GM18505 (cell line): ENCODE data around the gene CEACAM20.
"Not testable (repeated sequence)": the region's sequence is repeated elsewhere in the genome, so short reads cannot be mapped to it uniquely, and the experiment has no call there.

Source experiments
- ATAC-seq: cut with Tn5 transposase; IDR thresholded peaks from one replicate; pipeline ENCODE4 v1.9.1; 2021; ENCODE audit not compliant: unreplicated experiment
- POLR2A ChIP-seq: IDR thresholded peaks from 4 replicates; pipeline ENCODE4 v1.6.1; 2011; ENCODE audit warnings: borderline replicate concordance; ENCODE audit not compliant: insufficient read depth, insufficient read length; ENCODE audit errors: extremely low read depth

Gene CEACAM20

DNA sequence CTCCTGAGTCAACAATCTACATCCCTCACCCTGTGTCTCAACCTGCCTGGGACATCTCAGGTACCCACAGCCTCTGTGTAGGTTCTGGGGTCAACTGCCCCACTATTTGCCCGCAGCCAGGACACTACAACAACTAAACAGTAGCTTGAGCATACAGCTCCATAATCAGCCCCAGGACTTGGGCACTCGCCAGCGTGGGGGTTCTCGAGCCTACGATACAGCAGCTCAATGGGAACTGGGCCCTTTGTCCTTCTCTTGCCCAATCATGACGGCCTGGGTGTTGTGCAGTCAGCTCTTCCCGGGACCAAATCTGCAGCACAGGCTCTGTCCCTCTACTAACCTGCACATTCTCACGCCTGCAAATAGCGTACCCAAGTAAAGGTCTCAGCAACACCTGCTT is 30.5 kb downstream of the CEACAM20 start:
- no peak for ATAC-seq
- TF ChIP-seq POLR2A = no peak

DNA sequence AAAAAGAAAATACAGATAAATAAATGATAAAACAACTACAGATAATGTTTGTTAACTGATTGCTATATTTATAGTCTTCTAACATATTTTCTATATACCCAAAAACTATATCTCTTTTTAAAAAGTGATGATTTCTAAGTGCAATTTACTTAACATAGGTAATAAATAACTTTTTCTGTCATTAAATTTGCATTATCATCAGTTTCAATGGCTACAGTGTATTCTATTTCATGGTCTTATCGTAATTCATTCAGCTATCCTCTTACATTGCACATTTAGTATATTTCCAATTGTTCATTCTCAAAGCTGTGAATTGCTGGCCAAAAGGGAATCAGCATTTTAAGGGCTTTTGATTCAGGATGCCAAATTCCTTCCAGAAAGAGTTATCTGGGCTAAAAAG is 32.8 kb downstream of the CEACAM20 start:
- TF ChIP-seq POLR2A = no peak
- ATAC-seq = no peak

GRCh38 chr19:44476559-44477408 is 52.7 kb downstream of the CEACAM20 start:
- TF ChIP-seq POLR2A = no peak

DNA sequence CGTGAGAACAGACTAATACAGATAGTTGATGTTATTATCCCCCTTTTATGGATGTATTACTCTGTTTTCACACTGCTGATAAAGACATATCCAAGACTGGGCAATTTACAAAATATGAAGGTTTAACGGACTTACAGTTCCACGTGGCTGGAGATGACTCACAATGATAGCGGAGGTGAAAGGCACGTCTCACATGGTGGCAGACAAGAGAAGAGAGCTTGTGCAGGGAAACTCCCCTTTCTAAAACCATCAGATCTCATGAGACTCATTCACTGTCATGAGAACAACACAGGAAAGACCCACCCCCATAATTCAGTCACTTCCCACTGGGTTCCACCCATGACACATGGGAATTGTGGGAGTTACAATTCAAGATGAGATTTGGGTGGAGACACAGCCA is 60.7 kb downstream of the CEACAM20 start:
- not testable (repeated sequence) for ATAC-seq

More at GRCh38 chr19:44476559-44477408, 52.7 kb downstream of the CEACAM20 start:
- ATAC-seq = no peak

- not testable (repeated sequence) for ATAC-seq
Observed at GRCh38 chr19:44462600-44463286, 66.7 kb downstream of the CEACAM20 start.
